GM21737 (cell line): Measurements from ENCODE around the gene TMLHE.
A peak's percentile ranks its signal among the peaks of the same experiment; 100 is the strongest.
"Not testable (repeated sequence)": the region's sequence is repeated elsewhere in the genome, so short reads cannot be mapped to it uniquely, and the experiment has no call there.

Experiments used
- ATAC-seq: cut with Tn5 transposase; IDR thresholded peaks from one replicate; pipeline ENCODE4 v1.9.1; 2021; ENCODE audit warnings: mild to moderate bottlenecking, moderate library complexity; ENCODE audit not compliant: unreplicated experiment

Gene TMLHE

GRCh38 chrX:155612312-155613224 lies at the start of gene TMLHE, which contains the start of gene SPRY3:
Gene TMLHE (minus strand): TSS chrX:155612952. CDS start chrX:155545276, 67,676 bp downstream.
Gene SPRY3 (plus strand): TSS chrX:155612586.
- ATAC-seq, result peak; percentile 94

GRCh38 chrX:155662282-155662681 lies 49.5 kb upstream of the TMLHE start:
- no peak for ATAC-seq

- no peak for ATAC-seq
These were observed 32.4 kb upstream of the TMLHE start for GRCh38 chrX:155645180-155645579.

- no peak for ATAC-seq
These were observed 30.5 kb upstream of the TMLHE start for GRCh38 chrX:155643240-155643639.

- ATAC-seq, result not testable (repeated sequence)
These were observed 28.6 kb upstream of the TMLHE start for GRCh38 chrX:155641371-155641770.

GRCh38 chrX:155637714-155638113 lies 25.0 kb upstream of the TMLHE start:
- ATAC-seq, result no peak

GRCh38 chrX:155635019-155635418 lies 22.3 kb upstream of the TMLHE start:
- ATAC-seq, result not testable (repeated sequence)

GRCh38 chrX:155632431-155633100 lies 19.8 kb upstream of the TMLHE start:
- no peak for ATAC-seq

- not testable (repeated sequence) for ATAC-seq
These were observed 7.4 kb upstream of the TMLHE start for GRCh38 chrX:155620110-155620509.

- no peak for ATAC-seq
These were observed 3.2 kb upstream of the TMLHE start for GRCh38 chrX:155615938-155616337.

GRCh38 chrX:155613927-155614559 lies 1.3 kb upstream of the TMLHE start:
- no peak for ATAC-seq

- ATAC-seq, result no peak
These were observed 1.4 kb downstream of the TMLHE start for GRCh38 chrX:155611302-155611701.

GRCh38 chrX:155592981-155593380 lies 19.8 kb downstream of the TMLHE start:
- no peak for ATAC-seq

GRCh38 chrX:155592331-155592730 lies 20.4 kb downstream of the TMLHE start:
- ATAC-seq, result no peak

GRCh38 chrX:155577682-155578081 lies 35.1 kb downstream of the TMLHE start:
- ATAC-seq, result no peak

- no peak for ATAC-seq
These were observed 49.7 kb downstream of the TMLHE start for GRCh38 chrX:155563099-155563498.

- ATAC-seq, result no peak
These were observed 67.9 kb downstream of the TMLHE start for GRCh38 chrX:155544881-155545280.

- no peak for ATAC-seq
These were observed 76.9 kb downstream of the TMLHE start for GRCh38 chrX:155535866-155536265.

GRCh38 chrX:155534800-155535199 lies 78.0 kb downstream of the TMLHE start:
- ATAC-seq, result no peak

- not testable (repeated sequence) for ATAC-seq
These were observed 85.7 kb downstream of the TMLHE start for GRCh38 chrX:155527023-155527422.

- no peak for ATAC-seq
These were observed 98.5 kb downstream of the TMLHE start for GRCh38 chrX:155514225-155514624.
